SIG-M5 treated with dmso at 0.1 percent for 504 hours (cell line): ENCODE measurements around the gene GPR37.

Experiments
- DNase-seq: peaks from one replicate; lab custom pipeline; 2025; ENCODE audit not compliant: unreplicated experiment; lab: John Stamatoyannopoulos, UW

Gene GPR37, protein sequence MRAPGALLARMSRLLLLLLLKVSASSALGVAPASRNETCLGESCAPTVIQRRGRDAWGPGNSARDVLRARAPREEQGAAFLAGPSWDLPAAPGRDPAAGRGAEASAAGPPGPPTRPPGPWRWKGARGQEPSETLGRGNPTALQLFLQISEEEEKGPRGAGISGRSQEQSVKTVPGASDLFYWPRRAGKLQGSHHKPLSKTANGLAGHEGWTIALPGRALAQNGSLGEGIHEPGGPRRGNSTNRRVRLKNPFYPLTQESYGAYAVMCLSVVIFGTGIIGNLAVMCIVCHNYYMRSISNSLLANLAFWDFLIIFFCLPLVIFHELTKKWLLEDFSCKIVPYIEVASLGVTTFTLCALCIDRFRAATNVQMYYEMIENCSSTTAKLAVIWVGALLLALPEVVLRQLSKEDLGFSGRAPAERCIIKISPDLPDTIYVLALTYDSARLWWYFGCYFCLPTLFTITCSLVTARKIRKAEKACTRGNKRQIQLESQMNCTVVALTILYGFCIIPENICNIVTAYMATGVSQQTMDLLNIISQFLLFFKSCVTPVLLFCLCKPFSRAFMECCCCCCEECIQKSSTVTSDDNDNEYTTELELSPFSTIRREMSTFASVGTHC

GRCh38 chr7:124765401-124766352 lies at the start of gene GPR37:
Gene GPR37, minus strand, starts transcription at chr7:124765792. Its CDS starts 816 bp downstream, at chr7:124764976.
- peak; percentile 33 for DNase-seq

- no peak for DNase-seq
Measured at GRCh38 chr7:124813994-124814798, 48.6 kb upstream of the GPR37 start.

DNA sequence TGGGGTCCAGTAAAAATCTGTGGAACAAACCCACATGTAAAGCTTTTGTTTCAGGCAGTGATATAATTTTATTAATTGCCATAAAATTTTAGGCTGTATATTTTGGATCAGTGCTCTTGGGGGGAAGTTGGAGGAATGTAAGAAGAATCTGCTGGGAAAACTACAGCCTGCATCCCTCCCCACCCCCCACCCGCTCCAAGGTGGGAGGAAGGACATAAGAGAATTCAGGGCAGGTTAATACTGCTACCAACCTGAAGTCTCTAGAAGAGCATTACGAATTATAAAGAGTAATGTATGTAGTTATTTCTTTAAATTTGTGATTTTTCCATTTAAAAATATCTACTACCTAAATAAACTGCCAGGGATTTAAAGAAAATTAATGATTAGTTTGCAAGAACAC lies 47.2 kb upstream of the GPR37 start:
- DNase-seq = no peak

DNA sequence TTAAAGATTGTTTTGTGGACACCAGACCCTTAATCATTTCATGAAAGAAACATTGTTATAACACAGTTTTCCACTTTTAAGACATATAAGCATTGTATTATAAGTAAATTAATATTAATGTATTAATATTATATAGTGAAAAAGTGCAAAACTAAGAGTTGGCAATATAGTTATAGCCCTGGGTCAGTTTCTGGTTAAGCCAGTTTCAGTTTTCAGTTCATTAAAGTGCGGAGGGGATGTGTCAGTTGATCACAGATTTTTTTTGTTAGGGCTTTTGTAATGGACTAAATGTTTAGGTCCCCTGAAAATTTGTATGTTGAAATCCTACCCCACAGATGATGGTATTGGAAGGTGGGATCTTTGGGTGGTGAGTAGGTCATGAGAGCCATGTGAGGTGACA lies 45.7 kb upstream of the GPR37 start:
- no peak for DNase-seq

- DNase-seq = no peak
Measured at GRCh38 chr7:124810605-124811004, 45.0 kb upstream of the GPR37 start.

- no peak for DNase-seq
Measured at GRCh38 chr7:124808206-124808605, 42.6 kb upstream of the GPR37 start.

- DNase-seq = no peak
Measured at GRCh38 chr7:124801330-124801895, 35.8 kb upstream of the GPR37 start.

DNA sequence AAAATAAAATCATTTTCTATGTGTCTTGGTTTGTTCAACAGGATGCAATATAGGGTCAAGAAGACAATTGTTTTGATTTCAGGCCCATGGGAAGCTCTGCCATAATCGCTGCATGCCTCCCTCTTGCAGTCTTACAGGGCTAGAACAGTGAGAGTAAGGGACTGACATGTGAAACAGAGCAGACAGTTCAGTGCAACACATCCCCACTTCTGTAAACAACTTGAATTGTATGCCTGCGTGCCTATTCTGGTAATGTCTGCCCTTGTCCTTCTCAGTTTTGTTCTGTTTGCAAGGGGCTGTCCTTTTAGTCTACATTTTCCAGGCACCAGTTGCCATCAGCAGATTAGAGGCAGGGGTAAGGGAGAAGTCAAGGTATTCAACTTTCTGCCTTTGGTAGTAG lies 34.8 kb upstream of the GPR37 start:
- DNase-seq = no peak

DNA sequence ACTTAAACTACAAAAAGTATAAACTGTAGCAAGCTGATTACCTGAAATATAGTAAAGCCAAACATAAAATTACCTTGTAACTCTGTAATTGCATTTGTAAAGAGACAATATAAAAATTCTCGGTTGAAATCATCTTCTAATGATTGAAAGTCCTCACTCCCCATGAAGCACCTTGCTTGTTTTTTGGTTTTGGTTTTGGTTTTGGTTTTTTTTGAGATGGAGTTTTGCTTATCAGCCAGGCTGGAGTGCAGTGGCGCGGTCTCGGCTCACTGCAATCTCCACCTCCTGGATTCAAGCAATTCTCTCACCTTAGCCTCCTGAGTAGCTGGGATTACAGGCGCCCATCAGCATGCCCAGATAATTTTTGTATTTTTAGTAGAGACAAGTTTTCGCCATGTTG lies 33.9 kb upstream of the GPR37 start:
- no peak for DNase-seq

GRCh38 chr7:124796771-124797170 lies 31.2 kb upstream of the GPR37 start:
- no peak for DNase-seq

- no peak for DNase-seq
Measured at GRCh38 chr7:124792696-124793095, 27.1 kb upstream of the GPR37 start.

- no peak for DNase-seq
Measured at GRCh38 chr7:124792002-124792401, 26.4 kb upstream of the GPR37 start.

DNA sequence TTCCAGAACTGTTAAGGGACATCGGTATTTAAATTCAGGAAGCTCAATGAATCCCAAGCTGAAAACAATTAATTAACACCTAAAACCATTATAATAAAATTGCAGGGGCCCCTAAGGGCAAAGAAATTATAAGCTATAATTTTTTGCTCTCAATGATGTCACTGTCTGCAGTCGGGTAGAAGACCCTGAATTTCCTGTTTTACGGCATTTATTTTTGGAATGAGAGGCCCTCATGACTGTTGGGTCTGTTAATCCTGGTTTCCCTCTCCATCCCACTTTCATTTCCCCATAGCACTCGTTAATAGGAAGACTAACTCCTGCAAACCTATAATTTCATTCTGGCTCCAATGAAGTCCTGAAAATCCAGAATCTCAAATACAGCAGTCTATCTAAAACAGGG lies 25.8 kb upstream of the GPR37 start:
- no peak for DNase-seq

DNA sequence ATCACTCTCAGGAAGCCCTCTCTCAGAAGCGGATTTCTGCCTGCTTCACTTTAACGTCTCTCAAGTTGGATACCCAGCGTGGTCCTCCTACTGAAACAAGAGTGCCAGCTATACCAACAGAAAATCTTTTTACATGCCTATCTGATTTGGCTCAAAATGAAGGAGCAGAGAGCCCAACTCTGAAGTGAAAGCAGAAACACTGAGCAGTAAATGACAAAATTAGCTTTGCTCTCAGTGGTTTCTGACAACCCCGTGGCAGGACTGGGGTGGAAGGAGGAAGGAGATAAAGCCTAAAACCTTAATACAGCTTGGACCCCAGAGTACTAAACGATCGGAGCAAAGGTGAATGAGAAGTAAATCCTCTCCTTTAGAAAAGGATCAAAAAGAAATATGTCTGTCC lies 25.1 kb upstream of the GPR37 start:
- DNase-seq = no peak

DNA sequence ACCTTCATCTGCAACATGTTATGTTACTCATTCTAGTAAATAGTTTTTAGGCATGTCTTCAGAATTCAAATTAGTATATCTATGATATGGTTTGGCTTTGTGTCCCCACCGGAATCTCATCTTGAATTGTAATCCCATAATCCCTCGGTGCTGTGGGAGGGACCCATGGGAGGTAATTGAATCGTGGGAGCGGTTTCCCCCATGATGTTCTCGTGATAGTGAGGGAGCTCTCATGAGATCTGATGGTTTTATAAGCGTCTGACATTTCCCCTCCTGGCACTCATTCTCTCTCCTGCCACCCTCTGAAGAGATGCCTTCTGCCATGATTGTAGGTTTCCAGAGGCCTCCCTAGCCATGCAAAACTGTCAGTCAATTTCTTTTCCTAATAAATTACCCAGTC lies 20.4 kb upstream of the GPR37 start:
- DNase-seq = no peak

GRCh38 chr7:124784879-124785818 lies 19.6 kb upstream of the GPR37 start:
- DNase-seq = peak; percentile 58

GRCh38 chr7:124783271-124783670 lies 17.7 kb upstream of the GPR37 start:
- DNase-seq = no peak

DNA sequence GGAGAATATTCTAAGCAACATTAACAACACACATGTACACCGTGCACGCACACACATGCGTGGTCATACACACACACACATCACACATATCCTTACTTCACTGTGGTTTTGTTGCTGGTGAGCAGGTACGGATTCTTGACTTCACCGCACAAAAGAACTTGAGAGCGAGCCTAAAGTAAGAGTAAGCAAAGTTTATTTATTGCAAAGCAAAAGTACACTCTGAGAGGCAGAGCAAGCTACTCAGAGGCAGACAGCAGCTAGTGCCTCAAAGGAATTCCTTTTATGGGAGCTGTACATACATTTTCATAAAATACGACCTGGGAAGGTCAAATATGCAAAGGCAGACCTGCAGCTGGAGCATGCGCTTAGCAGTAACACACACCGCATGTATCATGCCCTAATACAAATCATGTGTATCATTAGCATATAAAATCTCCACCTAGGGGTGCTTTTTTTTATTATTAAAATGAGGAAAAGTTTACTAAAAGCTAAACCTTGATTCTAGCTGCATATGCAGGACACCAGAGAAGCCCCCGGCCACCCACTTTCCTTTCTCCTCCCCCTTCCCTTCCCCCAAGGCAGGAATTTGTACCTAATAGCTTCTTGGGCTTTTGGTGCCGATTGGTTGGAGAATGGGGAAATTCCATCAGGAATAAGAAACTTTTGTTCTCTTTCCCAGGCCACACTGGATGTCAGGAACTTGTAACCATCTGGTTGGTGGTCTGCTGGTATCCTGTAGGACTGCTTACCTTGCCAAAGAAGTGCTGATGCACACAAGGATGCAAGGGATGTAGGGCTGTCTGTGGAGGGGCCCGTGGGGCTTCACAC lies 16.5 kb upstream of the GPR37 start:
- DNase-seq = no peak
